HG02885 (cell line): ENCODE data around the gene TMEM87B.

Experiments used
- ATAC-seq: cut with Tn5 transposase; IDR thresholded peaks from one replicate; pipeline ENCODE4 v1.9.1; 2021; ENCODE audit warnings: mild to moderate bottlenecking; ENCODE audit not compliant: unreplicated experiment, poor library complexity

TMEM87B gene

GRCh38 chr2:112161431-112162145 lies 106.5 kb downstream of the TMEM87B start:
- ATAC-seq = no peak

GRCh38 chr2:112162341-112162740 lies 107.3 kb downstream of the TMEM87B start:
- ATAC-seq = no peak

DNA sequence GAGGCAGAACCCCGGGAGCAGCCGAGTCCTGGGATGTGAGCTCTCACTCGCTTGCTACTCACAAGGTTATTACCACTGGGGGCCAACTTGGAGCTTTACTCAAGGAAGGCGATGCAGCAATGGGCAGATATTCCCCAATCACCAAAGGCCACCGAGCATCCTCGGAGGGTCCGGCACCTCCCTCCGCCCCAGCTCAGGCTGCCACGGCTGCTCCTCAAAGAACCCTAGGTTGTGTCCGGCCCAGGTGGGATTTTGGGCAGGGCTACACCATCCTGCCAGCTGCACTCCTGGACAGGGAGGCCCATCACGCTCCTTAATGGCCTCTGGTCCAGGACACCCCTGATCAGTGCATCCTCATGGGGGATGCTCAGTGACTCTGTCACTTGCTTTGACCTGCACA lies 107.9 kb downstream of the TMEM87B start:
- no peak for ATAC-seq

- ATAC-seq = no peak
Observed at GRCh38 chr2:112163541-112163981, 108.5 kb downstream of the TMEM87B start.

DNA sequence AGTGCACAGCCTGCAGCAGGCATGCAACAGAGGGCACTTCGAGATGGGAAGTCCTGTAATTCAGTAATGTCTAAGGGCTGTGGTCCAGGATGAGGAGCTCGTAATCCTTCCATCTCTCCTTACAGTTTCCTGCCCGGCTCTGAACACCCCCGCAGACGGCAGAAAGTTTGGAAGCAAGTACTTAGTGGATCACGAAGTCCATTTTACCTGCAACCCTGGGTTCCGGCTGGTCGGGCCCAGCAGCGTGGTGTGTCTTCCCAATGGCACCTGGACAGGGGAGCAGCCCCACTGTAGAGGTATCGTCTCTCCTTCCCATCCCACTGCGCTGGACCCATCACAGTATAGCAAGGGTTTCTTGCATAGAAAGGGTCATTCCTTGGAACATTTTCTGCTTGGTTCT lies 109.8 kb downstream of the TMEM87B start:
- ATAC-seq = no peak

- ATAC-seq = no peak
Observed at GRCh38 chr2:112165296-112165695, 110.2 kb downstream of the TMEM87B start.

DNA sequence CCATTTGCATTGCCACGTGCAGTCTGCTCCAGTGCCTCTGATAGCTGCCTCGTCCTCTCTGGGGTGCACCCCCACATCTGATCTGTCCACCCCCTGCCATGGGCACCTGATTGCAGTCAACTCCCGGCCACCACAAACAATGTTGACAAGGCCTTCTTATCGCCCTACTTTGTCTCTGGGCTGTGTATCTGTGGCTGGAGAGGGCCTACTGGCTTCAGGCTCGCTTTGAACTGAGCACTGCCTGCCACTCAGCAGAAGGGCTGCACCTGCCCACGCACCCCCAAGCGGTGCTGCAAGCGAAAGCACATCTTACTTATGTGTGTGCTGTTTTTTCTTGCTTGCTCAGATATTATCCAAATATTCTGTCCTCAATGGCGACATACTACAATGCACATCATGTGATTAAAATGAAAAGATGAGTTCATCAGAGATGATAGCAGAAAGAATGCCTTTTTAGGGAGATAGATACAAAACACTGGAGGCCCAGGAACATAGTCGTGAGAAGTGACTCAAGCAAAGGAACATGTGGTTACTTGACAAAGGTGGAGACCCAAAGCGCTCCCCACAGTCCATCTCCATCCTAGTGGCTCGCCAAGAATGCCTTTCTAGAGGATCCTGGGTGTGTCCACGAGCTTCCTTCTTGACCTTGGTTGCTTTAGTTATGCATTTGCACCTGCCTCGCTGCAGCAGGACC lies 111.9 kb downstream of the TMEM87B start:
- no peak for ATAC-seq

GRCh38 chr2:112168422-112169124 lies 113.5 kb downstream of the TMEM87B start:
- no peak for ATAC-seq
